ENCODE data around the gene OLAH.
"Not testable (repeated sequence)": the region's sequence is repeated elsewhere in the genome, so short reads cannot be mapped to it uniquely, and the experiment has no call there.

The OLAH gene

GRCh38 chr10:15043674-15044073 is at the start of gene OLAH:
TSS of gene OLAH (plus strand) at chr10:15043943. CDS start at chr10:15047289, 3,346 bp downstream.
- no peak for DNase-seq (ENCODE audit: extremely low read depth in 1 of 2, low read depth in 1 of 2)

GRCh38 chr10:14995964-14996565 is 47.7 kb upstream of the OLAH start:
- no peak for DNase-seq (ENCODE audit: extremely low read depth in 1 of 2, low read depth in 1 of 2)

DNA sequence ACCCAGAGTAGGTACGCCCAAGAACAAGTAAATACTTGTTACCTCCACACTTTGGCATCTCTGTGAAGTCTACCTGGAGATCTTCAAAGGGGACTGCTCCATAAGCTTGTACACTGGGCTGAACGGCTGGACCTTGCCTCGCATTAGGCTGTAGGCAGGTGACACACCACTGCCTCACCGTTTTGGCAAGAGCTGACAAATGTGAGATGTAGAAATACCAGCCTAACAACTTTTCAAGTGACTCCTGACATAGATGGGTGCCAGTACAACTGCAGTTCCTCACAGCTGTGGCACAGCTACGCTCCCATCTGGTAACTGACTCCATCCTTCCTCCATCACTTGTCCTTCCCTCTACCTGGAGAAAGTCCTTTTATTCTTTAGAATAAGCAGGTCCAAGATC is 30.2 kb upstream of the OLAH start:
- not testable (repeated sequence) for DNase-seq (ENCODE audit: extremely low read depth in 1 of 2, low read depth in 1 of 2)

DNA sequence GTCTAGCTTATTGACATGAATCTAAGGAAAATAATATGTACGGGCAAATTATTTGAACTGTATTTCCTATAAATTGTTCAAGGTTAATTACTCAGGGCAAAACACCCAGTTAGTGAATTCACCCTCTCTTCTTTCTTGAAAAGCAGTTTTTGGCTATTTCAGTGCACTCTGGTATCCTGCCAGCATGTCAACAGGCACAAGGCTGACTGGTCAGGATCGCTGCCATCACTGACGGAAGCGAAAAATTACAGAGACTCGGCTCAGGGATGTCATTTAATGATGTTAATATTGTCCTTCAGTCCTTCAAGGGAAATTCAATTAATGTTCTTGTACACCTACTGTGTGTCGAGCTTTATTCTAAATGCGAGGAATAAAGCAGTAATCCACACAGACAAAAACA is 28.3 kb upstream of the OLAH start:
- no peak for DNase-seq (ENCODE audit: extremely low read depth in 1 of 2, low read depth in 1 of 2)

DNA sequence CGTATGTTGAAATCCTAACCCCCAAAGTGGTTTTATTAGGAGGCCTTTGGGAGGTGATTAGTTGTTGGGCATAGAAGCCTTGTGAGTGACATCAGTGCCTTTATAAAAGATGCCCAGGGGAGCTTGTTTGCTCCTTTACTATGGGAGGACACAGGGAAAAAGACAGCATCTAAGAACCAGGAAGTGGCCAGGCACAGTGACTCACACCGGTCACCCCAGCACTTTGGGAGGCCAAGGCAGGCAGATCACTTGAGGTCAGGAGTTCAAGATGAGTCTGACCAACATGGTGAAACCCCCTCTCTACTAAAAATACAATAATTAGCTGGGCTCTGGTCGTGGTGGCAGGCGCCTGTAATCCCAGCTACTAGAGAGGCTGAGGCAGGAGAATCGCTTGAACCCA is 22.8 kb upstream of the OLAH start:
- not testable (repeated sequence) for DNase-seq (ENCODE audit: extremely low read depth in 1 of 2, low read depth in 1 of 2)

- DNase-seq (ENCODE audit: extremely low read depth in 1 of 2, low read depth in 1 of 2), result not testable (repeated sequence)
These were observed 20.7 kb upstream of the OLAH start for GRCh38 chr10:15023079-15023478.

- not testable (repeated sequence) for DNase-seq (ENCODE audit: extremely low read depth in 1 of 2, low read depth in 1 of 2)
These were observed 19.4 kb upstream of the OLAH start for GRCh38 chr10:15024017-15025004.

DNA sequence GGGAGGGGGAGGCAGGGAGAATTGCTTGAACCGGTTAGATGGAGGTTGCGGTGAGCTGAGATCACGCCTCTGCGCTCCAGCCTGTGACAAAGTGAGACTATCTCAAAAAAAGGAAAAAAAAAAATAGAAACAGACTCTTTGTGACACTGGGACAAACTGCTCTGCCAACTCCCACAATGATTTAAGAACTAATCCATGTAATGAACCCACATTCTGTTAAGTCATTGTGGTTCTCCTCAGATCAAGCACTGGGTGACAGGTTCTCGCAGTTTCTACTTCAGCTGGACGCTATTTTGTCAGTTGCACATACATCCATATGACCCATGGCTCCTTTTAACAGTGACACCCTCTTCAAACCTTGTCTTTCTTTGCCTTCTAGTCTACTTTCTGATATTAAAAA is 18.7 kb upstream of the OLAH start:
- not testable (repeated sequence) for DNase-seq (ENCODE audit: extremely low read depth in 1 of 2, low read depth in 1 of 2)

DNA sequence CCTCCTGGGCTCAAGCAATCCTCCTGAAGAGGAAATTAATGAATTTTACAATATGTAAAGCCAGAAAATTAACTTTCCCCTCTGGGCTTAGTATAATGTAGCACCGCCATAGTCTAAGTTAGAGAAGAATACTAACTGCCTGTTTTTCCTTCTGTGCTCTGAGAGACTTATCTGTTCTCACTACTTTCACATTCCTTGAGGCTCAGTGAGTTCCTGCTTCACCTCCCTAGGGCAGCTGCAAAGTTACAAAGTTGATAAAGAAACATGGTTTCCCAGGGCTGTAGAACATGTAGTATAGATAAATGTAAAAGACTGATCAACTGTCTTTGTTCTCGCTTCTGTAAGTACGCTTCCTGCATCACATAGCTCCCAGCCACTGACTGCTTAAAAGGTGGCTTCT is 16.0 kb upstream of the OLAH start:
- no peak for DNase-seq (ENCODE audit: extremely low read depth in 1 of 2, low read depth in 1 of 2)

GRCh38 chr10:15035385-15036301 is 8.1 kb upstream of the OLAH start:
- no peak for DNase-seq (ENCODE audit: extremely low read depth in 1 of 2, low read depth in 1 of 2)

GRCh38 chr10:15037691-15038090 is 6.1 kb upstream of the OLAH start:
- DNase-seq (ENCODE audit: extremely low read depth in 1 of 2, low read depth in 1 of 2), result no peak

- no peak for DNase-seq (ENCODE audit: extremely low read depth in 1 of 2, low read depth in 1 of 2)
These were observed 5.3 kb upstream of the OLAH start for GRCh38 chr10:15038416-15038815.

DNA sequence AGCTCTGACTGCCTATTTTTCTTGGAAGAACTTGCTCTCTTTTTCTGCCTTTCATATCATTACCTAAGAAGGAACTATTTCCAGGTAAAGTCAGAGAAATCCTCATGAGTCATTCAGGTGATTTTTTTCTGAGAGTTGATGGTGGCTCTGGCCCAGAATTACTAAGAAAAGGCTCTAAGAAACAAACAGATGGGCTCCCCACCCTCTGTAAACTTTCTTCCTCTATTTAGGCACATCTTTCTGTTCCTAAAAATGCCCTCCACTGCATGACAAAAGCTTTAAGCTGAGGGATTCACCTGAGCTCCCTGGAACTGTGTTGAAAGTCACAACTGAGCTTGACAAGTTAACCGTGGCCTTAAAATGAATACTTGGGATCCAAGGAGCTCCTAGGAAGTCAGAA is 1.6 kb downstream of the OLAH start:
- DNase-seq (ENCODE audit: extremely low read depth in 1 of 2, low read depth in 1 of 2), result no peak

DNA sequence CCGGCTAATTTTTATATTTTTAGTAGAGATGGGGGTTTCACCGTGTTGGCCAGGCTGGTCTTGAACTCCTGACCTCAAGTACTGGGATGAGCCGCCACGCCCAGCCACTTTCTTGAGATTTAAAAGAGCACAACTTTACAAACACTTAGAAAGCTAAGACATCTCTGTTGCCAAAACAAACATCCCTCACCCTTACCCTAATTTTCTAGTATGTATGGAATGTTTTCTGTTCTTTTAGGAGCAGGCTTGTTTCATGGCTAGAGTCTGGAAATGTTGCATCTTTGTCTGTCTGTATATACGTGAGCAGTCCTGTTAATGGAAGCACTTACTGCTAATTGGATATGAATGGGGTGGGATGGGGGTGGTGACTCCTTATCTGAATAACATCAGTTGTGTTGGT is 2.9 kb downstream of the OLAH start:
- no peak for DNase-seq (ENCODE audit: extremely low read depth in 1 of 2, low read depth in 1 of 2)

GRCh38 chr10:15049533-15049932 is 5.8 kb downstream of the OLAH start:
- DNase-seq (ENCODE audit: extremely low read depth in 1 of 2, low read depth in 1 of 2), result no peak

- no peak for DNase-seq (ENCODE audit: extremely low read depth in 1 of 2, low read depth in 1 of 2)
These were observed 8.4 kb downstream of the OLAH start for GRCh38 chr10:15052121-15052520.

DNA sequence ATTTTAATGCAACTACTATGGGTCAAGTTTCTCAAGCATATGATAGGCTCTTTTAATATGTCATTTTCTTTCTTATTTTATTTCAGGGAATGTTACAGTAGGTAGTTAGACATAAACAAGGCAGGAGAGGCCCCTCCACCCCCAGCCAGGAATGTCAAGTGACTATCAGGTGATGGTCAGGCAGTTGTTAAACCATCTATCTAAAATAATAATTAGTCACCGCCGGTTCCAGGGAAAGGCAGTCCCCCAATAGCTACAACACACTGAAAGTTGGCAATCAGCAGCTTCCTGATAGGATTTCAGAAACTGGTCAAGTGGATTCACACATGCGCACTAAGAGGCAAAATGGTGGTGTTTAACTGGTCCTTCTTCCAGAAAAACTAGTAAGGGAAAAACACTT is 9.3 kb downstream of the OLAH start:
- DNase-seq (ENCODE audit: extremely low read depth in 1 of 2, low read depth in 1 of 2), result no peak

DNA sequence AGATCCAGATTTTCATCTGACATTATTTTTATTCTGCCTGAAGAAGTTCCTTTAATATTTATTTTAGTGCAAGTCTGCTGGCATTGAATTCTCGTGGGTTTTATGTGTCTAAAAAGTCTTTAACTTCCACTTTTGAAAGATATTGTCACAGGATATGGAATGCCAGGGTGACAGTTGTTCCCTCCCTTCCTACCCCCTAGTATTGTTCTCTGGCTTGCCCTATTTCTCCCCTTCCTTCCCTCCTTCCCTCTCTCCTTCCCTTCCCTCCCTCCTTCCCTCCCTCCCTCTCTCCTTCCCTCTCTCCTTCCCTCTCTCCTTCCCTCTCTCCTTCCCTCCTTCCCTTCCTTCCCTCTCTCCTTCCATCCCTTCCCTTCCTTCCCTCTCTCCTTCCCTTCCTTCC is 14.9 kb downstream of the OLAH start:
- DNase-seq (ENCODE audit: extremely low read depth in 1 of 2, low read depth in 1 of 2), result no peak

- no peak for DNase-seq (ENCODE audit: extremely low read depth in 1 of 2, low read depth in 1 of 2)
These were observed 16.2 kb downstream of the OLAH start for GRCh38 chr10:15059914-15060313.

DNA sequence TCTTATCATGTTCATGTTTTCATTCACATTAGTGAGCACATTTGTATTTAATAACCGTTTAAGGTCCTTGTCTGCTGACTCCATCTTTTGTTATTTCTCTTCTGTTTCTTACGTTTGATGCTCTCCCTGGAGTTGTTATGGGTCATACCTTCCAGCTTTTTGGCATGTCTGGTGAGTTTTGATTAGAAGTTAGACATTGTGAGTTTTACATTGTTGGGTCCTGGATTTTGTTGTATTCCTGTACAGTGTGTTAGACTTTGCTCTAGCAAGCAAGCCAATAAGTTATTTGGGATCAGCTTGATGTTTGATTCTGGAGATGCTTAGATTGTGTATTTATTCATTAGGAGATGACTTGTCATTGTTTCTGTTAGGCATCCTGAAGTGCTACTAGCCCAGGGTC is 16.9 kb downstream of the OLAH start:
- DNase-seq (ENCODE audit: extremely low read depth in 1 of 2, low read depth in 1 of 2), result no peak

GRCh38 chr10:15067154-15067553 is 23.4 kb downstream of the OLAH start:
- DNase-seq (ENCODE audit: extremely low read depth in 1 of 2, low read depth in 1 of 2), result no peak

Data from activated CD8-positive, alpha-beta memory T cell treated with anti-CD3 and anti-CD28 coated beads for 1 hour (primary cell).